ENCODE measurements around the gene TRPV4. TPM values are rescaled to one million over a fixed set of nuclear protein-coding genes. Genes with fewer than 3 reads are reported as not detected.

Gene TRPV4
- total and polyA plus RNA-seq, 7 donors = 0.03 to 0.11 (median 0.07) TPM; not detected in 1

- Histone ChIP-seq H3K4me3 (no peak overlapping the region), H3K36me3 (ENCODE audit: insufficient read depth in 1 of 2, low read depth in 1 of 2) (no peaks in the 10 kb centered on the region), H3K27me3 (ENCODE audit: insufficient read depth in 3 of 3, low read length in 2 of 3) (peaks cover 0 to 26% (median 9%) of the 10 kb centered on the region in 3 donors), H3K4me1 (no peaks in the 10 kb centered on the region), H3K9me3 (no peaks in the 10 kb centered on the region), H3K27ac (no peak overlapping the region)
- DNase-seq = no peak
- TF ChIP-seq CTCF (IDR thresholded peaks at IDR 0.05) = no peak
- no peak for ATAC-seq
- WGBS, 3 donors = 54 to 67% (median 61%) methylated on average over 3 of the region's 3 CpGs
- intact Hi-C loops (cut with DNase I) = no loop called here
These were observed 3.7 kb upstream of the TRPV4 start for GRCh38 chr12:109836916-109837315.

GRCh38 chr12:109835827-109836226 is 2.6 kb upstream of the TRPV4 start:
- intact Hi-C loops (cut with DNase I) = no loop called here
- ATAC-seq = no peak
- Histone ChIP-seq H3K36me3 (ENCODE audit: insufficient read depth in 1 of 2, low read depth in 1 of 2) (no peaks in the 10 kb centered on the region), H3K9me3 (no peaks in the 10 kb centered on the region), H3K4me1 (no peaks in the 10 kb centered on the region), H3K27me3 (ENCODE audit: insufficient read depth in 3 of 3, low read length in 2 of 3) (peaks cover 0 to 29% (median 9%) of the 10 kb centered on the region in 3 donors), H3K4me3 (no peak overlapping the region), H3K27ac (no peak overlapping the region)
- 82 to 92% (median 89%) methylated on average over 4 of the region's 4 CpGs for WGBS, 3 donors
- DNase-seq = no peak
- TF ChIP-seq CTCF (IDR thresholded peaks at IDR 0.05) = no peak

- intact Hi-C loops (cut with DNase I) = no loop called here
- ATAC-seq = no peak
- no peak overlapping the region for H3K27ac ChIP-seq
- no peak for DNase-seq
- no peak for TF ChIP-seq CTCF (IDR thresholded peaks at IDR 0.05)
- H3K4me1 ChIP-seq = no peaks in the 10 kb centered on the region
- WGBS, 3 donors = 17 to 20% (median 19%) methylated on average over 20 to 31 of the region's 31 CpGs
- no peaks in the 10 kb centered on the region for H3K36me3 ChIP-seq (ENCODE audit: insufficient read depth in 1 of 2, low read depth in 1 of 2)
- peak overlapping the region; percentile 55 for H3K4me3 ChIP-seq
- no peaks in the 10 kb centered on the region for H3K9me3 ChIP-seq
- peaks cover 0 to 29% (median 9%) of the 10 kb centered on the region in 3 donors for H3K27me3 ChIP-seq (ENCODE audit: insufficient read depth in 3 of 3, low read length in 2 of 3)
These were observed 474 bp downstream of the TRPV4 start for GRCh38 chr12:109832541-109833306.

- no peak for TF ChIP-seq CTCF (IDR thresholded peaks at IDR 0.05)
- ATAC-seq (no peak), DNase-seq (no peak)
- H3K27me3 ChIP-seq (ENCODE audit: insufficient read depth in 3 of 3, low read length in 2 of 3) = peaks cover 0 to 29% (median 7%) of the 10 kb centered on the region in 3 donors
- H3K9me3 ChIP-seq = no peaks in the 10 kb centered on the region
- no peaks in the 10 kb centered on the region for H3K4me1 ChIP-seq
- intact Hi-C loops (cut with DNase I) = no loop called here
- H3K36me3 ChIP-seq (ENCODE audit: insufficient read depth in 1 of 2, low read depth in 1 of 2) = no peaks in the 10 kb centered on the region
- no peak overlapping the region for H3K4me3 ChIP-seq
- WGBS, 3 donors = 71 to 84% (median 76%) methylated on average over 9 of the region's 9 CpGs
- H3K27ac ChIP-seq = no peak overlapping the region
These were observed 1.3 kb downstream of the TRPV4 start for GRCh38 chr12:109831929-109832328.
